Right lobe of liver (tissue), 4 donors: ENCODE measurements around the gene RNASEH2B.

Experiments used
- POLR2A ChIP-seq: fragments of 450-650 bp; IDR thresholded peaks from one replicate; pipeline ENCODE4 v1.6.1; 2017; ENCODE audit warnings: antibody characterized with exemption, mild to moderate bottlenecking
- TF ChIP-seq, protein P1 (sequence below), 4 donors: fragments of 200-600 bp in 3 of 4; fragments of 450-650 bp in 1 of 4; IDR thresholded peaks; one replicate each; pipeline versions ENCODE4 v1.5.1 to v1.8.0; 2016 to 2022; ENCODE audit warnings: antibody characterized with exemption in 4 of 4, mild to moderate bottlenecking in 2 of 4
- donor health status: DM: no; HTN: no; CAD: no.
- donor health status: DM: no; HTN: no; CAD: no.
- donor health status: DM: no; HTN: yes; CAD: no.

DNA sequence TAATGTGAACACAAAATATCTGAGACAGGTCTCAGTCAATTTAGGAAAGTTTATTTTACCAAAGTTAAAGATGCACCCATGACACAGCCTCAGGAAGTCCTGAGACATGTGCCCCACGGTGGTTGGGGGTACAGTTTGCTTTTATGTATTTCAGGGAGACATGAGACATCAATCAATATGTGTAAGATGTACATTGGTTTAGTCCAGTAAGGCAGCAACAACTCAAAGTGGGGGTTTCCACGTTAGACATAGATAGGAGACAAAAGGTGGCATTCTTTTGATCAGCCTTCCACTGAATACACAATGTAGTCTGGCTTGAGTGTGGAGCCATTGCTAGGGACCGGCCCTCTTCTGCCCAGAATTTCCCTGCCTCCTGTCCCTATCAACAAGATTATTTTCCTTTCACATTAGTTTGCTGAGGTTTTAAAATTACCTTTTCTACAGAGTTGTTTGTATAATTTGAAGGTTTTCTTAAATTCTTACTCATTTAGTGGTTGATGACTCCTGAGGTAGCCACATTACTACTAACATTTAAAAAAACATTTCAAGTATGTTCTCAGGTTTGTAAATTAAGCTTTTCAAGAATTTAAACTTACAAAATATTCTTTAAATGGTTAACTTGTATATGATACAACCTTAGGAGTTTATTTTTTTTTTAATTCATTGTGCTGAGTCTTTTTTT, 33.2 kb downstream of the RNASEH2B start:
- TF ChIP-seq, protein P1, sequence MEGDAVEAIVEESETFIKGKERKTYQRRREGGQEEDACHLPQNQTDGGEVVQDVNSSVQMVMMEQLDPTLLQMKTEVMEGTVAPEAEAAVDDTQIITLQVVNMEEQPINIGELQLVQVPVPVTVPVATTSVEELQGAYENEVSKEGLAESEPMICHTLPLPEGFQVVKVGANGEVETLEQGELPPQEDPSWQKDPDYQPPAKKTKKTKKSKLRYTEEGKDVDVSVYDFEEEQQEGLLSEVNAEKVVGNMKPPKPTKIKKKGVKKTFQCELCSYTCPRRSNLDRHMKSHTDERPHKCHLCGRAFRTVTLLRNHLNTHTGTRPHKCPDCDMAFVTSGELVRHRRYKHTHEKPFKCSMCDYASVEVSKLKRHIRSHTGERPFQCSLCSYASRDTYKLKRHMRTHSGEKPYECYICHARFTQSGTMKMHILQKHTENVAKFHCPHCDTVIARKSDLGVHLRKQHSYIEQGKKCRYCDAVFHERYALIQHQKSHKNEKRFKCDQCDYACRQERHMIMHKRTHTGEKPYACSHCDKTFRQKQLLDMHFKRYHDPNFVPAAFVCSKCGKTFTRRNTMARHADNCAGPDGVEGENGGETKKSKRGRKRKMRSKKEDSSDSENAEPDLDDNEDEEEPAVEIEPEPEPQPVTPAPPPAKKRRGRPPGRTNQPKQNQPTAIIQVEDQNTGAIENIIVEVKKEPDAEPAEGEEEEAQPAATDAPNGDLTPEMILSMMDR (IDR thresholded peaks at IDR 0.05), result no peak
- TF ChIP-seq POLR2A, result no peak
